Measurements from ENCODE around the gene LAMC3. TPM values are rescaled to one million over a fixed set of nuclear protein-coding genes. Genes with fewer than 3 reads are reported as not detected.

LAMC3 gene
- total RNA-seq, 1 donor from 2014 or later, result 0.03 TPM

- DNase-seq (no peak), ATAC-seq (ENCODE audit: poor library complexity) (no peak)
- intact Hi-C loops (cut with DNase I), result no loop called here
Measured at GRCh38 chr9:131082774-131083512, 74.0 kb downstream of the LAMC3 start.

DNA sequence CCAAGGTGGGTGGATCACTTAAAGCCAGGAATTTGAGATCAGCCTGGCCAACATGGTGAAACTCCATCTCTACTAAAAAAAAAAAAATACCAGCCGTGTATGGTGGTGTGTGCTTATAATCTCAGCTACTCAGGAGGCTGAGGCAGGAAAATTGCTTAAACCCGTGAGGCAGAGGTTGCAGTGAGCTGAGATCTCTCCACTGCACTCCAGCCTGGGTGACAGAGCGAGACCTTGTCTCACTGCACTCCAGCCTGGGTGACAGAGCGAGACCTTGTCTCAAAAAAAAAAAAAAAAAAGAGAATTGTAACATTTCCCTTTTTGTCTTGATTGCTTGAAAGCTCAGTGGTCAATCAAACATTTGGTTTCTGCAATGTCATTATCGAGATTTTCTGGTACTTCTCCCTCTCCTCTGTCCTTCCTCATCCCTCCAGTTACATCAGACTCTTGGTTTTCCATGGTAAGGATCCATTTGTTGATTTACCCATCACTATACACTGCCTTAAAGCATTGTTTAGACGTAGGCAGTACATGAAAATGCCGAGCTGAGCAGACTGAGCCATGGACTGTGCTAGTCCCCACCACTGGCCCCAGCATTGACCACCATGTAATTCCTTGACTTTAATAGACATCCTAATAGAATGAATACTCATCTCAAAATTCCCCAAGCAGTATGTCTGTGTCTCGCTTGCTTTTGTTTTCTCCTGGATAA is 75.8 kb downstream of the LAMC3 start:
- no peak for ATAC-seq (ENCODE audit: poor library complexity)
- no peak for DNase-seq
- intact Hi-C loops (cut with DNase I), result no loop called here

GRCh38 chr9:131085370-131086122 is 76.6 kb downstream of the LAMC3 start:
- DNase-seq (no peak), ATAC-seq (ENCODE audit: poor library complexity) (no peak)
- intact Hi-C loops (cut with DNase I), result no loop called here

- DNase-seq (no peak), ATAC-seq (ENCODE audit: poor library complexity) (no peak)
- intact Hi-C loops (cut with DNase I), result no loop called here
Measured at GRCh38 chr9:131087354-131087893, 78.5 kb downstream of the LAMC3 start.

DNA sequence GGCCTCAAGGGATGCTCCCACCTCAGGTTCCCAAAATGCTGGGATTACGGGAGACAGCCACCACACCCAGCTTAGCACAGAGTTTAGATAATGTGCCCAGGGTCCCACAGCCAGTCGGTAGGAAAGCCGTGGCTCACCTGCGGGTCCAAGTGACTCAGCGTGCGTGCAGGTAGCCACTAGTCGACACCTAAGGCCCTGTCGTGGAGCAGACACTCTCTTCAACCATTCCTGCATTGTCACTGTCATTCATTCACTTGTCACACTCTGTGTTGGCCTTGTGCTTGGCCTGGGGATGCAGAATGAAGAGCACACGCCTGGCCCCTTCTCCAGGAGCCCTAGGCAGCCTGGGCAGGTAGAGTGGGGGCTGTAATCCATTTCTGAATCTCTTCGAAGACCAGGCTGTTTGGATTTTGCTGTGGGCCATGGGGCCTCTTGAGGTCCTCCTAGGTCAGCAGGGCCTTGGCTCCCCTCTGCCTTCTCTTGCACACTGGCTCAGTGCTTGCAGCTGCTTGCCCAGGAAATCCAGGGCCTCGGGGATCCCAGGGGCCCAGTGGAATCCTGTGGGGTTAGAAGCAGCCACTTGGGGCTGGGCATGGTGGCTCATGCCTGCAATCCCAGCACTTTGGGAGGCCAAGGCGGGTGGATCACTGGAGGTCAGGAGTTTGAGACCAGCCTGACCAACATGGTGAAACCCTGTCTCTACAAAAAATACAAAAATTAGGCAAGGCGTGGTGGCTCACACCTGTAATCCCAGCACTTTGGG is 81.2 kb downstream of the LAMC3 start:
- no peak for ATAC-seq (ENCODE audit: poor library complexity)
- DNase-seq, result no peak
- intact Hi-C loops (cut with DNase I), result no loop called here

DNA sequence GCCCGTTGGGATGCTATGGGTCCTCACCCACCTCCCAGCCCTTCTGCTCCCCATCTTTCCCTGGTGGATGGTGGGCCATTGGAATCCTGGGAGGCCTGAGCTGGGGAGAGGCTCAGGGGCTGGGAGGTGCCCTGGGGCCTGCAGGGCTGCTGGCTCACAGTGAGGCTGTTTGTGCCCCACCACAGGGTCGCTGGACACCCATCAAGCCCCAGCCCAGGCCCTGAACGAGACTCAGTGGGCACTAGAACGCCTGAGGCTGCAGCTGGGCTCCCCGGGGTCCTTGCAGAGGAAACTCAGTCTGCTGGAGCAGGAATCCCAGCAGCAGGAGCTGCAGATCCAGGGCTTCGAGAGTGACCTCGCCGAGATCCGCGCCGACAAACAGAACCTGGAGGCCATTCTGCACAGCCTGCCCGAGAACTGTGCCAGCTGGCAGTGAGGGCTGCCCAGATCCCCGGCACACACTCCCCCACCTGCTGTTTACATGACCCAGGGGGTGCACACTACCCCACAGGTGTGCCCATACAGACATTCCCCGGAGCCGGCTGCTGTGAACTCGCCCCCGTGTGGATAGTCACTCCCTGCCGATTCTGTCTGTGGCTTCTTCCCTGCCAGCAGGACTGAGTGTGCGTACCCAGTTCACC is 82.5 kb downstream of the LAMC3 start:
- intact Hi-C loops (cut with DNase I), result no loop called here
- ATAC-seq (ENCODE audit: poor library complexity) (no peak), DNase-seq (no peak)

DNA sequence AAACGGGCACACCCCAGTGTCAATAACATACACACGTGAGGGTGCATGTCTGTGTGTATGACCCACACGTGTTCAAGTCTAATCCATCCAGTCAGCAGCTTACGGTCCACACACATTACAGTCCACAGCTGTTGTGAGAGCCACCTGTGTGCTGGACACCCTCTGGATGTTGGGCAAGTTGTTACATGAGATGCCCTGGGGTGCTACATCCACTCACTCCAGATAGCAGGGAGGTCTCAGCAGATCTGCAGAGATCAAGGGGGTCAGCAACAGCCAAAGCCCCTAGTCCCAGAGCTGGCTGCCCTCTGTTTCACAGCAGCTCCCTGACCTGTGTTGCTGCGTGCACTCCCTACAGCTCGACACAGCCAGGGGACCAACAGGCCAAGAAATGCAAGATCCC is 83.1 kb downstream of the LAMC3 start:
- ATAC-seq (ENCODE audit: poor library complexity), result no peak
- DNase-seq, result no peak
- intact Hi-C loops (cut with DNase I), result no loop called here

GRCh38 chr9:131092548-131093440 is 83.8 kb downstream of the LAMC3 start:
- ATAC-seq (ENCODE audit: poor library complexity), result no peak
- no peak for DNase-seq
- intact Hi-C loops (cut with DNase I), result no loop called here

- intact Hi-C loops (cut with DNase I), result no loop called here
- ATAC-seq (ENCODE audit: poor library complexity), result no peak
Measured at GRCh38 chr9:131094015-131094414, 85.0 kb downstream of the LAMC3 start.

DNA sequence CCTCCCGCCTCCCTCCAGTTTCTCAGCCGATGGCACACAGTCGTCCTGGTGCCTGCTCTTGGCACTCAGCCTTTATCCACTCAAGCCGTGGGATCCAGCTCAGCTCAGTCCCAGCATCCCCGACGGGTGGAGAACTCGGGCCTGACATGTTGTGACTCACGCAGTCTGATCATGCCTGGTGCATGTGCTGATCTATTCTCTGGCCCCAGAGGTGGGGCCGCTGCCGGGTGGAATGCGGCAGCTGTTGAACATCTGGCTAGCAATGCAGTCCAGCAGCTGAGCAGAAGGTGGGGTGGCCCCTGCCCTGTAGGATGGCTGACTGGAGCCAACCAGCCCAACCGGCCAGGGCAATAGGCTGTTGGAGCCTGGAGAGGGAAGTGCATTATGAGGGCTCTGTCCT is 85.6 kb downstream of the LAMC3 start:
- intact Hi-C loops (cut with DNase I), result no loop called here
- ATAC-seq (ENCODE audit: poor library complexity), result peak; percentile 63
- peak; percentile 74 for DNase-seq

More at GRCh38 chr9:131094015-131094414, 85.0 kb downstream of the LAMC3 start:
- DNase-seq, result no peak

GRCh38 chr9:131095666-131096268 is 86.8 kb downstream of the LAMC3 start:
- intact Hi-C loops (cut with DNase I), result no loop called here
- DNase-seq (no peak), ATAC-seq (ENCODE audit: poor library complexity) (no peak)

DNA sequence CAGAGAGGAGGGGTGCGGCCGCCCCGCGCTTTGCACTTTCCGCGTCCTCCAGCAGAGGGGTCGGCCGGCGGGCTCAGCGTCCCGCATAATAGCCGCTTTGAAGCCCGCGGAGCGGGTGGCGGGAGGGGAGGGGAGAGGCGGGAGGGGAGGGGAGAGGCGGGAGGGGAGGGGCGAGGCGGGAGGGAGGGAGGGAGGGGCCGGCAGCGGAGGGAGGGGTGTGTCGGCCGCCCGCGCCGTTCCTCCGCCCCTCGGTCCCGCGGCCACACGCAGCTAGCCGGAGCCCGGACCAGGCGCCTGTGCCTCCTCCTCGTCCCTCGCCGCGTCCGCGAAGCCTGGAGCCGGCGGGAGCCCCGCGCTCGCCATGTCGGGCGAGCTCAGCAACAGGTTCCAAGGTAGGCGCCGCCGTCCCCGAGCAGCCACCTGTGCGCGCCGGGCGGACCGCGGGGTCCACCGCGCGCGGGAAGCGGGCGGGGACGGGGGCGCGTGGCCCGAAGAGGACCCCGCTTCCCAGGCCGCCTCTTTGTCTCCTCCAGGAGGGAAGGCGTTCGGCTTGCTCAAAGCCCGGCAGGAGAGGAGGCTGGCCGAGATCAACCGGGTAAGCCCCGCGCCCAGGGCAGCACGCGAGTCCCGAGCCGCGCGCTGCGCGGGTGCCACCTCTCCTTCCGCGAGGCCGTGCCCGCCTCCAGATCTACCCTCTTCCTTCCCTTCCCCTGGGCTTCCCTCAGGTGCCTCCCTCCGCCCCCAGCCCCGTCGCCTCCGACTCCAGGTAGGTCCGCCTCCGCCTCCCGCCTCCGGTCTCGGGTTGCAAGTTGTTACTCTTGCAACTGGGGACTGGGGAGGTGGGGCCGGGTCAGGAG is 87.5 kb downstream of the LAMC3 start, which contains the start of gene AIF1L:
Gene AIF1L (plus strand): TSS at position 263 of the 857 bp plus-strand sequence. CDS start 99 bp downstream, at position 362.
- DNase-seq (no peak), ATAC-seq (ENCODE audit: poor library complexity) (peak; percentile 47)
- intact Hi-C loops (cut with DNase I), result no loop called here

DNA sequence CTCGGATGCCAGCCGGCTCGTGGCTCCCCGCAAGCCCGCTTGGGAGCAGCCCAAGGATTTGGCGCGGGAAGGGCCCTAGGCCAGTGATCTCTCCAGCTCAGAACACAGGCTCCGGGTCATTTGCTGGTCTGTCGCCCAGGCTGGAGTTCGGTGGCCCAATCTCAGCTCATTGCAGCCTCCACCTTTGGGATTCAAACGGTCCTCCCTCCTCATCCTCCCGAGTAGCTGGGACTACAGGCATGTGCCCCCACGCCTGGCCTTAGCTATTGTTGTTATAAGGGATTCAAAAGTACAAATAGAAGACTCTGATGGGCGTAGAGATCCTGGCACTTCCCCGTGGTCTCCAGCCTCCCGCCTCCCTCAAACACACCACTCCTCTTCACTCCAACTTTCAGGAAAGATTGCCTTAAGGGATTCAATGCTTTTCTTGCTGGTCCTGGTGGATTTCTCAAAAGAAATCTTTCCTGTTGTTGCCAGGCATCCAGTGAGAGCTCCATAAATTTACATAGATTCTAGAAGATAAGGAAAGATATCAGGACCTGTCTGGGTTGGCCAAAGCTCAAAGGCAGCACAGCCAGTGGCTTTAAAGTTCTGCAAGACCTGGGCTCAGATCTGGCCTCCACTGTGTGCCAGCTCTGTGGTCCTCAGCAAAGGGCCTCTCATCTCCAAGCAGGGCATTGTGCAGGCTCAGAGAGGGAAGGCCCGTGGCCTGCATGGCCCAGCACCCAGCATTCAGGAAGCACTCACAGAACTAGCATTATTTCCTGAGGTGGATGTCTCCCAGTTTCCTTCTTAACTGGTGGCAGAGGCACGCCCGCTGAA is 88.4 kb downstream of the LAMC3 start:
- no peak for ATAC-seq (ENCODE audit: poor library complexity)
- intact Hi-C loops (cut with DNase I), result no loop called here
- DNase-seq, result no peak

DNA sequence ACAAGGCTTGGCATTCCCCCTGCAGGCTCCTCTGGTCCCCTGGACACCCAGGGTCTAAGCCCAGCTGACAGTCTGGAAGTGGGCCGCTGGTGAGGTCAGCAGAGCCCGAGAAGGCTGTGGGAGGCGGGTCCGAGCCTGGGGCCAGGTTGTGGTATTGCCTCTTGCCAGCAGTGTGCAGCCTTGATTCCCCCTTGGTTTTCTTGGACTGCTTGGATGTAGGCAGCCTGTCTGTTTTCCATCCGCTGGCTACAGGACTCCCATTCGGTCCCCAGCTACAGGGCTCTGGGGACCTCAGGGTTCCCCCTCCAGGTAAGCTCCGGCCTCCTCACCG is 88.9 kb downstream of the LAMC3 start:
- ATAC-seq (ENCODE audit: poor library complexity), result peak; percentile 16
- peak; percentile 73 for DNase-seq
- intact Hi-C loops (cut with DNase I), result no loop called here

GRCh38 chr9:131098391-131099101 is 89.6 kb downstream of the LAMC3 start:
- intact Hi-C loops (cut with DNase I), result no loop called here
- DNase-seq (no peak), ATAC-seq (ENCODE audit: poor library complexity) (no peak)

All from Right ventricle myocardium superior (tissue), 1 donor.